Activated naive CD4-positive, alpha-beta T cell treated with Interleukin-2 at 50 U/mL for 16 hours (primary cell): ENCODE data around the gene TSHR.
"Not testable (repeated sequence)": the region's sequence is repeated elsewhere in the genome, so short reads cannot be mapped to it uniquely, and the experiment has no call there.

Experiments
- DNase-seq: peaks from one replicate; pipeline ENCODE4 v3.0.0-alpha.2; 2020

The TSHR gene

GRCh38 chr14:81091660-81092059, 136.2 kb downstream of the TSHR start:
- no peak for DNase-seq

- DNase-seq: no peak
Measured at GRCh38 chr14:81093651-81094050, 138.2 kb downstream of the TSHR start.

- DNase-seq: no peak
Measured at GRCh38 chr14:81095539-81095938, 140.1 kb downstream of the TSHR start.

GRCh38 chr14:81096656-81097055, 141.2 kb downstream of the TSHR start:
- no peak for DNase-seq

GRCh38 chr14:81102217-81102616, 146.8 kb downstream of the TSHR start:
- no peak for DNase-seq

- no peak for DNase-seq
Measured at GRCh38 chr14:81103443-81103842, 148.0 kb downstream of the TSHR start.

- no peak for DNase-seq
Measured at GRCh38 chr14:81105378-81105777, 150.0 kb downstream of the TSHR start.

- no peak for DNase-seq
Measured at GRCh38 chr14:81105961-81106360, 150.5 kb downstream of the TSHR start.

- no peak for DNase-seq
Measured at GRCh38 chr14:81110186-81110585, 154.8 kb downstream of the TSHR start.

- no peak for DNase-seq
Measured at GRCh38 chr14:81113176-81113575, 157.8 kb downstream of the TSHR start.

GRCh38 chr14:81113945-81114820, 158.8 kb downstream of the TSHR start:
- not testable (repeated sequence) for DNase-seq

- no peak for DNase-seq
Measured at GRCh38 chr14:81120501-81120900, 165.1 kb downstream of the TSHR start.

GRCh38 chr14:81122326-81122725, 166.9 kb downstream of the TSHR start:
- no peak for DNase-seq

GRCh38 chr14:81123811-81124210, 168.4 kb downstream of the TSHR start:
- no peak for DNase-seq

GRCh38 chr14:81125536-81125935, 170.1 kb downstream of the TSHR start:
- no peak for DNase-seq

GRCh38 chr14:81127785-81128184, 172.4 kb downstream of the TSHR start:
- no peak for DNase-seq

- DNase-seq: no peak
Measured at GRCh38 chr14:81129242-81129641, 173.8 kb downstream of the TSHR start.

GRCh38 chr14:81132468-81132867, 177.0 kb downstream of the TSHR start:
- DNase-seq: no peak

GRCh38 chr14:81133400-81133799, 178.0 kb downstream of the TSHR start:
- DNase-seq: no peak

- DNase-seq: no peak
Measured at GRCh38 chr14:81137316-81137715, 181.9 kb downstream of the TSHR start.

- DNase-seq: no peak
Measured at GRCh38 chr14:81138429-81138828, 183.0 kb downstream of the TSHR start.

- DNase-seq: no peak
Measured at GRCh38 chr14:81141426-81141825, 186.0 kb downstream of the TSHR start.

GRCh38 chr14:81143793-81144192, 188.4 kb downstream of the TSHR start:
- no peak for DNase-seq

- no peak for DNase-seq
Measured at GRCh38 chr14:81144824-81145603, 189.6 kb downstream of the TSHR start.
